Lung (tissue), 12 donors: ENCODE results near the gene CAMK2B. TPM values are rescaled to one million over a fixed set of nuclear protein-coding genes. Genes with fewer than 3 reads are reported as not detected.

Source experiments
- ATAC-seq: fragments of 200-7000 bp; cut with Tn5 transposase; one replicate; pipeline ENCODE4 v1.9.1; 2020; ENCODE audit warnings: moderate number of reproducible peaks; ENCODE audit not compliant: insufficient read depth, low FRiP score
- DNase-seq, 3 donors: peaks; one replicate each; pipeline ENCODE4 v3.0.0-alpha.2; 2013 to 2017
- H3K27ac ChIP-seq, 2 donors: one replicate each; pipeline ENCODE4 v1.5.1; 2013; ENCODE audit warnings: mild to moderate bottlenecking in 2 of 2, moderate library complexity in 2 of 2, control low read depth in 1 of 2, inconsistent platforms in 1 of 2, low read depth in 1 of 2, low read length in 1 of 2
- H3K27me3 ChIP-seq, 3 donors: one replicate each; pipeline ENCODE4 v1.5.1; 2013; ENCODE audit warnings: low read length in 2 of 3; ENCODE audit not compliant: control insufficient read depth in 3 of 3, insufficient read depth in 3 of 3
- H3K36me3 ChIP-seq, 4 donors: one replicate each; pipeline ENCODE4 v1.5.1; 2013; ENCODE audit warnings: low read length in 4 of 4, mild to moderate bottlenecking in 1 of 4, moderate library complexity in 1 of 4; ENCODE audit not compliant: control insufficient read depth in 4 of 4, insufficient read depth in 4 of 4
- H3K4me1 ChIP-seq, 5 donors: one replicate each; pipeline ENCODE4 v1.5.1; 2013; ENCODE audit warnings: low read length in 5 of 5, mild to moderate bottlenecking in 2 of 5, moderate library complexity in 1 of 5; ENCODE audit not compliant: control insufficient read depth in 5 of 5, insufficient read depth in 5 of 5
- H3K4me3 ChIP-seq: one replicate; pipeline ENCODE4 v1.5.1; 2013; ENCODE audit warnings: mild to moderate bottlenecking, control low read depth, moderate library complexity
- H3K9ac ChIP-seq, 2 donors: one replicate each; pipeline ENCODE4 v1.5.1; 2013; ENCODE audit warnings: low read length in 2 of 2, control low read depth in 1 of 2; ENCODE audit not compliant: insufficient read depth in 1 of 2
- H3K9me3 ChIP-seq, 4 donors: one replicate each; pipeline ENCODE4 v1.5.1; 2013; ENCODE audit warnings: low read length in 3 of 4, mild to moderate bottlenecking in 1 of 4, moderate library complexity in 1 of 4; ENCODE audit not compliant: control insufficient read depth in 4 of 4, insufficient read depth in 3 of 4
- WGBS, 2 donors: extraction: QIAGEN DNeasy Blood & Tissue Kit; methylation state at CpG; one replicate each; pipeline ENCODE4 v1.1.7; 2013; 5-methylcytosine and 5-hydroxymethylcytosine counted together
- polyA plus RNA-seq, 2 donors: library from polyadenylated mRNA; stranded (reverse); fragments of 200-250 nt; gene quantifications; one replicate each; pipeline ENCODE4 v1.2.1, GENCODE V29; 2013
- total RNA-seq, 2 donors: library from RNA; depleted of rRNA in 1 of 2; stranded (reverse); fragments of >200 nt in 1 of 2; gene quantifications; one replicate each; pipeline ENCODE4 v1.2.1, GENCODE V29; 2014 to 2021
- TF ChIP-seq, protein P1 (sequence below): IDR thresholded peaks from 2 replicates; pipeline ENCODE4 v1.5.1; 2012; ENCODE audit warnings: mild to moderate bottlenecking; ENCODE audit errors: control extremely low read depth, extremely low read depth
- donor health status: control.
- donor health status: control.
- donor health status: Bipolar disorder and iron deficiency.
- donor health status: healthy.
- donor health status: DM: yes; HTN: yes; CAD: no.

CAMK2B gene
- total and polyA plus RNA-seq, 4 donors = 0.12 to 0.80 (median 0.33) TPM

DNA sequence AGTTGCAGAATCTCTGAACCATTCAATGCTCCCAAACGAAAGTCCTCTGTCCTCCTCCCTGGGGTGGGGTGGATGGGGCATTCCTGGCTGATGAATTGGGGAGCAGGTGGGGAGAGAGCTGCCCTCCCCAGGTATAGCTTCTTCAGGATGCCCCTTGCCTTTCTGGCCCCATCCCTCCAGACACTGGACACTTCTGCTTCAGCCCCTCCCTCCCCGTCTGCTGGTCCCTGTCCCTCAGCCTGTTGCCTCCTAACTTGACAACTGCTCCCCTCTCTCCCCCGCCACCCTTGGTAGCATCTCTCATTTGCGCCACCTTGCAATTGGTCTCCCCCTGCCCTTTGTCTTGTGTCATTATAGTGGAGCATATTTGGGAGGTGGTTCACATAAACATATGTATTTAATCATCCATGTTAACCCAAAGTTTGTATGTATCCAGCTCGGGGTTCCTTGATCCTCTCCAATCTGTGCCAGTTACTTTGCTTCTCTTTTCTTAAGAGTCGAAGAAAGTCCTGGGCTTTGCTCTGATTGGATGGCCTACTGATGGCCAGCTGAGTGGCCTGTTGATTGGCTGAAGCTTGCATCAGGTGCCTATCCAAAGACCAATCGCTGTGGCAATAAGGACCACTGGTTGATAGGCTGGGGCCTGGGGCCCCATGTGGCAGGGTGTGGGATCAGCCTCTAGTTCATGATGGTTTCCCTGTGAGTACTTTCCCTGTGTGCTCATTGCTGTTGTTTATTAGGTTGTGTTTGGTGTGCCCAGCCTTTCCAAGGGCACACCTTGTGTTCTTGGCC lies 132.2 kb downstream of the CAMK2B start:
- Histone ChIP-seq H3K27ac (no peak overlapping the region), H3K36me3 (no peaks in the 10 kb centered on the region), H3K9me3 (no peaks in the 10 kb centered on the region), H3K4me3 (no peak overlapping the region), H3K9ac (no peak overlapping the region), H3K27me3 (peaks cover 0 to 6% (median 4%) of the 10 kb centered on the region in 3 donors), H3K4me1 (peaks cover 0 to 4% (median 0%) of the 10 kb centered on the region in 5 donors)
- WGBS, 2 donors = 89 to 93% methylated on average over 7 of the region's 7 CpGs
- ATAC-seq (no peak), DNase-seq (no peak)
- TF ChIP-seq, protein P1, sequence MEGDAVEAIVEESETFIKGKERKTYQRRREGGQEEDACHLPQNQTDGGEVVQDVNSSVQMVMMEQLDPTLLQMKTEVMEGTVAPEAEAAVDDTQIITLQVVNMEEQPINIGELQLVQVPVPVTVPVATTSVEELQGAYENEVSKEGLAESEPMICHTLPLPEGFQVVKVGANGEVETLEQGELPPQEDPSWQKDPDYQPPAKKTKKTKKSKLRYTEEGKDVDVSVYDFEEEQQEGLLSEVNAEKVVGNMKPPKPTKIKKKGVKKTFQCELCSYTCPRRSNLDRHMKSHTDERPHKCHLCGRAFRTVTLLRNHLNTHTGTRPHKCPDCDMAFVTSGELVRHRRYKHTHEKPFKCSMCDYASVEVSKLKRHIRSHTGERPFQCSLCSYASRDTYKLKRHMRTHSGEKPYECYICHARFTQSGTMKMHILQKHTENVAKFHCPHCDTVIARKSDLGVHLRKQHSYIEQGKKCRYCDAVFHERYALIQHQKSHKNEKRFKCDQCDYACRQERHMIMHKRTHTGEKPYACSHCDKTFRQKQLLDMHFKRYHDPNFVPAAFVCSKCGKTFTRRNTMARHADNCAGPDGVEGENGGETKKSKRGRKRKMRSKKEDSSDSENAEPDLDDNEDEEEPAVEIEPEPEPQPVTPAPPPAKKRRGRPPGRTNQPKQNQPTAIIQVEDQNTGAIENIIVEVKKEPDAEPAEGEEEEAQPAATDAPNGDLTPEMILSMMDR = no peak

DNA sequence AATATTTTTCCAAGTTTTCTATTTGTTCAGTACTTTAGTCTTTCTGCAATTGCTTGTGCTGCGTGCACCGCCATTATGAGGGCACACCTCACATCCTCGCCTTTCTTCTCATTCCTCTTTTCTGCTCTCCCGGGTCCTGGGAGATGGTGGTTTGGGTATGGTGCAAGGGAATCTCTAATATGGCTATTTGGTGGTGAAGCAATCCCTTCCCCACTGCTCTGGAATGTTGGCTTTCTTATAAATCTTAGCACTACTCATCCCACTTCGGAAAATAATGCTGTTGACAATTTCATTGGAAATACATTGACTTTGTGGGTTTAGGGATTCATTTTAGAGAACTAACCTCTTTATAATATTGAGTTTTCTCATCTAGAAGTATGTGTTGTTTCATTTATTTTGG lies 134.2 kb downstream of the CAMK2B start:
- ATAC-seq = no peak
- no peaks in the 10 kb centered on the region for H3K36me3 ChIP-seq
- no peak overlapping the region for H3K27ac ChIP-seq
- H3K9ac ChIP-seq = no peak overlapping the region
- peaks cover 0 to 6% (median 0%) of the 10 kb centered on the region in 3 donors for H3K27me3 ChIP-seq
- WGBS, 2 donors = 80 to 85% methylated on average over 5 of the region's 5 CpGs
- H3K4me1 ChIP-seq = peaks cover 0 to 13% (median 5%) of the 10 kb centered on the region in 5 donors
- H3K4me3 ChIP-seq = no peak overlapping the region
- no peak for DNase-seq
- TF ChIP-seq, protein P1 = no peak
- H3K9me3 ChIP-seq = no peaks in the 10 kb centered on the region

DNA sequence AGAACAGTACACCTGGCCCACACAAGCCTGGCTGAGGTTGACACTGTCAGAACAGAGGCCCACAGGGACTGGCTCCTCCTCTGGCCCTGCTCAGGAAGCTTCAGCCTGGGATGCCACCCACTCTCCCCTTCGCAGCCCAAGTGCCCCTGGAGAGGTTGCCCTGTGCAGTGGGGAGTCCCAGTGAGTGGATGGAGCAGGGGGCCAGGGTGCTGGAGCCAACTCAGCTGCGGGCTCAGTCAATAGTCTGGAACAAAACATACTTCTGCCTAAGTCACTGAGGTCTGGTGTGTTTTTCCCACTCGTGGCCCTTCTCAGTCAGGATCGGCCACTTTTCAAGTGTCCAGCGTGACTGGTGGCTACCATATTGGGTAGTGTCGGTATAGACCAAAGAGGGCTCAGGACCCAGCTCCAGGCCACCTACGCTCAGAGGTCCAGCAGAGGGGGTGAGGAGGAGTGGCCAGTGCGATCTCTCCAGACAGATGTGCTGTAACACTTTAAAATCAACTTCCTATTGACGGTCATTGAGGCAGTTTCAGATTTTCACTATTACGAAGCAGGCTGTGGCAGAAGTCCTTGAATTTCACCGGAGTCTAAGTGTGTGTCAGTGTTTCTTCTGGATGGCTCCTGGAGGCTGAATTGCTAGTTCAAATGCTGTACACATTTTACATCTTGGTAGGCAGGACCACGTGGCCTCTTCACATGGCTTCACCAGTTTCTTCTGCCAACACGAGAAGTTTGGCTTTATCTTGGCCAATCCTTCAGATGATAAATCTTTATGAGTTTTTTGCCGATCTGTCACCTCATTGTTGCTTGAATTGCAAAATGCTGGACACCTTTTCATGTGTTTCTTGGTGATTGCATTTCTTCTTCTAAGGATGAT lies 135.2 kb downstream of the CAMK2B start:
- TF ChIP-seq, protein P1 = no peak
- peaks cover 0 to 13% (median 5%) of the 10 kb centered on the region in 5 donors for H3K4me1 ChIP-seq
- peaks cover 0 to 6% (median 0%) of the 10 kb centered on the region in 3 donors for H3K27me3 ChIP-seq
- 83 to 85% methylated on average over 14 of the region's 14 CpGs for WGBS, 2 donors
- H3K4me3 ChIP-seq = no peak overlapping the region
- no peak overlapping the region for H3K27ac ChIP-seq
- DNase-seq (no peak), ATAC-seq (no peak)
- no peaks in the 10 kb centered on the region for H3K36me3 ChIP-seq
- H3K9ac ChIP-seq = no peak overlapping the region
- no peaks in the 10 kb centered on the region for H3K9me3 ChIP-seq
